ENCODE results near the gene SMARCA5.
"Not testable (repeated sequence)": the region's sequence is repeated elsewhere in the genome, so short reads cannot be mapped to it uniquely, and the experiment has no call there.

SMARCA5 gene

GRCh38 chr4:143513314-143514168 lies at the start of gene SMARCA5:
Gene SMARCA5 (plus strand): TSS chr4:143513702. CDS start chr4:143513925, 223 bp downstream.
- DNase-seq = peak; percentile 97

- DNase-seq = no peak
Observed at GRCh38 chr4:143473334-143474126, 40.0 kb upstream of the SMARCA5 start.

GRCh38 chr4:143477487-143477886 lies 36.0 kb upstream of the SMARCA5 start:
- DNase-seq = no peak

GRCh38 chr4:143481361-143481760 lies 32.1 kb upstream of the SMARCA5 start:
- no peak for DNase-seq

GRCh38 chr4:143482840-143483239 lies 30.7 kb upstream of the SMARCA5 start:
- no peak for DNase-seq

GRCh38 chr4:143486314-143486713 lies 27.2 kb upstream of the SMARCA5 start:
- DNase-seq = no peak

- no peak for DNase-seq
Observed at GRCh38 chr4:143488687-143489086, 24.8 kb upstream of the SMARCA5 start.

GRCh38 chr4:143489106-143489505 lies 24.4 kb upstream of the SMARCA5 start:
- no peak for DNase-seq

GRCh38 chr4:143498021-143498420 lies 15.5 kb upstream of the SMARCA5 start:
- DNase-seq = no peak

GRCh38 chr4:143502231-143502630 lies 11.3 kb upstream of the SMARCA5 start:
- DNase-seq = no peak

- no peak for DNase-seq
Observed at GRCh38 chr4:143506031-143506430, 7.5 kb upstream of the SMARCA5 start.

GRCh38 chr4:143511906-143512305 lies 1.6 kb upstream of the SMARCA5 start:
- DNase-seq = no peak

- DNase-seq = no peak
Observed at GRCh38 chr4:143512978-143513313, 556 bp upstream of the SMARCA5 start.

GRCh38 chr4:143514169-143514495 lies 630 bp downstream of the SMARCA5 start:
- DNase-seq = no peak

GRCh38 chr4:143514497-143514896 lies 995 bp downstream of the SMARCA5 start:
- DNase-seq = peak; percentile 73

GRCh38 chr4:143514901-143515300 lies 1.4 kb downstream of the SMARCA5 start:
- no peak for DNase-seq

- DNase-seq = no peak
Observed at GRCh38 chr4:143515905-143516304, 2.4 kb downstream of the SMARCA5 start.

- no peak for DNase-seq
Observed at GRCh38 chr4:143517764-143518163, 4.3 kb downstream of the SMARCA5 start.

- no peak for DNase-seq
Observed at GRCh38 chr4:143524211-143524610, 10.7 kb downstream of the SMARCA5 start.

- DNase-seq = not testable (repeated sequence)
Observed at GRCh38 chr4:143528046-143528445, 14.5 kb downstream of the SMARCA5 start.

GRCh38 chr4:143531380-143531779 lies 17.9 kb downstream of the SMARCA5 start:
- no peak for DNase-seq

GRCh38 chr4:143531788-143532491 lies 18.4 kb downstream of the SMARCA5 start:
- DNase-seq = no peak

- no peak for DNase-seq
Observed at GRCh38 chr4:143538979-143539669, 25.6 kb downstream of the SMARCA5 start.
